K562 (cell line): Measurements from ENCODE around the gene UMAD1. TPM values are rescaled to one million over a fixed set of nuclear protein-coding genes. Genes with fewer than 3 reads are reported as not detected.

Experiments
- BRF1 ChIP-seq: IDR thresholded peaks from 3 replicates; pipeline ENCODE4 v1.6.1; 2011; ENCODE audit warnings: borderline replicate concordance, mild to moderate bottlenecking; ENCODE audit not compliant: insufficient read length; ENCODE audit errors: extremely low read depth
- CCNT2 ChIP-seq: IDR thresholded peaks from 2 replicates; pipeline ENCODE4 v1.6.1; 2011; ENCODE audit warnings: borderline replicate concordance, low read depth, mild to moderate bottlenecking, moderate library complexity, mixed read lengths, low read length; ENCODE audit not compliant: insufficient read length; ENCODE audit errors: extremely low read depth
- CEBPZ ChIP-seq: fragments of 150-350 bp; IDR thresholded peaks from 2 replicates; pipeline ENCODE4 v1.6.1; 2014; ENCODE audit warnings: low read depth, mild to moderate bottlenecking, low read length, borderline replicate concordance
- EGR1 ChIP-seq: fragments of 450-650 bp; conservative IDR thresholded peaks from 2 replicates; pipeline ENCODE4 v1.6.1; 2017; ENCODE audit warnings: mild to moderate bottlenecking
- ESRRB ChIP-seq: fragments of 250-450 bp; sonication (Bioruptor Pico); IDR thresholded peaks from 2 replicates; pipeline ENCODE4 v1.5.0; 2020; ENCODE audit warnings: mild to moderate bottlenecking, moderate library complexity, borderline replicate concordance
- MAX ChIP-seq: sonication (generic); formaldehyde crosslinking; IDR thresholded peaks from 2 replicates; pipeline ENCODE4 v1.9.0; 2022; ENCODE audit warnings: mild to moderate bottlenecking, missing genetic modification reagents
- MAZ ChIP-seq, 2 experiments: fragments of 450-650 bp in 1 of 2; sonication (generic) in 1 of 2; formaldehyde crosslinking; IDR thresholded peaks in 1 of 2; conservative IDR thresholded peaks in 1 of 2; 2 replicates each; pipeline versions ENCODE4 v1.4.0 to v1.5.0; 2020; ENCODE audit warnings: mild to moderate bottlenecking in 1 of 2, missing genetic modification reagents in 1 of 2
- MCM3 ChIP-seq: fragments of 450-650 bp; IDR thresholded peaks from 2 replicates; pipeline ENCODE4 v1.6.1; 2016
- MIER1 ChIP-seq: fragments of 450-650 bp; IDR thresholded peaks from 2 replicates; pipeline ENCODE4 v1.6.1; 2016; ENCODE audit warnings: antibody characterized with exemption, mild to moderate bottlenecking, low read depth
- NFYB ChIP-seq: IDR thresholded peaks from 2 replicates; pipeline ENCODE4 v1.6.1; 2011; ENCODE audit warnings: mild to moderate bottlenecking, moderate library complexity; ENCODE audit not compliant: insufficient read length; ENCODE audit errors: extremely low read depth
- POLR3A ChIP-seq: IDR thresholded peaks from 2 replicates; pipeline ENCODE4 v1.6.1; 2011; ENCODE audit warnings: borderline replicate concordance, mild to moderate bottlenecking, moderate library complexity; ENCODE audit not compliant: insufficient read length, insufficient read depth; ENCODE audit errors: extremely low read depth
- SAP30 ChIP-seq: fragments of 200-600 bp; sonication (generic); IDR thresholded peaks from 2 replicates; pipeline ENCODE4 v1.6.1; 2012; ENCODE audit warnings: borderline replicate concordance, low read depth, mild to moderate bottlenecking, moderate library complexity, low read length, control low read depth, inconsistent platforms; ENCODE audit not compliant: insufficient read depth, poor library complexity, severe bottlenecking
- SFPQ ChIP-seq: fragments of 200-400 bp; formaldehyde crosslinking; IDR thresholded peaks from 2 replicates; pipeline ENCODE4 v1.6.1; 2017; ENCODE audit warnings: mild to moderate bottlenecking, low read depth, low read length, moderate library complexity
- SMARCB1 ChIP-seq: IDR thresholded peaks from 2 replicates; pipeline ENCODE4 v1.6.1; 2011; ENCODE audit warnings: improper control_type of control experiment, low read depth; ENCODE audit not compliant: insufficient read length
- SRSF1 ChIP-seq: fragments of 200-400 bp; formaldehyde crosslinking; IDR thresholded peaks from 2 replicates; pipeline ENCODE4 v1.6.1; 2017; ENCODE audit warnings: mild to moderate bottlenecking, low read depth, low read length, moderate library complexity
- SUPT5H ChIP-seq: fragments of 450-650 bp; IDR thresholded peaks from 2 replicates; pipeline ENCODE4 v1.6.1; 2016
- TEAD1 ChIP-seq, 2 experiments: fragments of 450-650 bp in 1 of 2; sonication (generic) in 1 of 2; formaldehyde crosslinking; IDR thresholded peaks; 2 replicates each; pipeline versions ENCODE4 v1.4.0 to v1.8.0; 2020 to 2022; ENCODE audit warnings: mild to moderate bottlenecking in 2 of 2, missing genetic modification reagents in 1 of 2
- ZBTB7A ChIP-seq: IDR thresholded peaks from 2 replicates; pipeline ENCODE4 v1.6.1; 2011; ENCODE audit warnings: low read depth, mild to moderate bottlenecking, low read length, moderate library complexity, borderline replicate concordance; ENCODE audit not compliant: control insufficient read depth
- ZNF384 ChIP-seq: IDR thresholded peaks from 2 replicates; pipeline ENCODE4 v1.6.1; 2012; ENCODE audit warnings: low read depth, low read length, improper control_type of control experiment
- ZNF41 ChIP-seq: fragments of 250-450 bp; sonication (Bioruptor Pico); conservative IDR thresholded peaks from 2 replicates; pipeline ENCODE4 v1.4.0; 2020; ENCODE audit warnings: mild to moderate bottlenecking
- ZNF830 ChIP-seq: fragments of 250-450 bp; sonication (Bioruptor Pico); IDR thresholded peaks from 2 replicates; pipeline ENCODE4 v1.5.0; 2021; ENCODE audit warnings: mild to moderate bottlenecking
- polyA plus RNA-seq, 8 experiments: library from polyadenylated mRNA; depleted of rRNA in 4 of 8; stranded (reverse) in 5 of 8; unstranded in 3 of 8; fragments of >200 nt; fragmentation: Nextera tagmentation in 2 of 8; fragmentation: Illumina TruSeq in 1 of 8; extraction: Ambion mirVana in 2 of 8; extraction: Trizol in 1 of 8; gene quantifications; 2 replicates each; pipeline versions ENCODE4 v1.2.1 to v1.2.3, GENCODE V29; 2011 to 2014; ENCODE audit warnings: inconsistent platforms in 1 of 8, missing spikeins in 1 of 8
- total RNA-seq, 7 experiments: library from RNA; depleted of rRNA in 6 of 7; stranded (reverse); fragments of >200 nt in 6 of 7; fragmentation: Illumina TruSeq in 2 of 7; extraction: Trizol in 2 of 7; gene quantifications; 2 replicates each; pipeline versions ENCODE4 v1.2.1 to v1.2.3, GENCODE V29; 2011 to 2021; ENCODE audit warnings: low replicate concordance in 1 of 7

Gene UMAD1
- total and polyA plus RNA-seq, 9 of the 15 experiments (the other 6 are each of a cell fraction or from before 2014, with no cell fraction given) = 9.0 to 26.7 (median 13.3) TPM

- TF ChIP-seq ZBTB7A = peak; percentile 55; the same call in 1 of the 2 replicates
- peak; percentile 80 for TF ChIP-seq CCNT2
- no peak for TF ChIP-seq ZNF830 (CRISPR knock-in tag)
- peak; percentile 98 for TF ChIP-seq EGR1
- TF ChIP-seq TEAD1 (CRISPR knock-in tag; IDR thresholded peaks at IDR 0.05) = peak; percentile 21 to 44; a peak in 1 of 4 replicates
- no peak for TF ChIP-seq ESRRB
- peak; percentile 51; the same call in 1 of the 2 replicates for TF ChIP-seq MAX (CRISPR knock-in tag)
- no peak for TF ChIP-seq ZNF41 (CRISPR knock-in tag)
- TF ChIP-seq ZNF384 = no peak
- TF ChIP-seq SAP30 = peak; percentile 84
- TF ChIP-seq SMARCB1 = no peak
- TF ChIP-seq SRSF1 = no peak
- TF ChIP-seq MIER1 = 0 out of 2 replicates have a peak, but pooled peaks have one; percentile 23
- TF ChIP-seq MAZ (CRISPR knock-in tag; conservative IDR thresholded peaks at IDR 0.05 in 1 of 2, IDR thresholded peaks at IDR 0.05 in 1 of 2) = peak; percentile 80 to 82
- no peak for TF ChIP-seq SFPQ
- TF ChIP-seq BRF1 = no peak
- no peak for TF ChIP-seq CEBPZ
- no peak for TF ChIP-seq MCM3
- peak; percentile 87 for TF ChIP-seq SUPT5H
- peak; percentile 65 for TF ChIP-seq NFYB
- TF ChIP-seq POLR3A = no peak
These were observed at the start of gene UMAD1 (continued) for GRCh38 chr7:7640221-7641128.
